Endothelial cell of umbilical vein (primary cell): ENCODE results near the gene RTCA. TPM values are rescaled to one million over a fixed set of nuclear protein-coding genes. Genes with fewer than 3 reads are reported as not detected.

Experiments
- BruUV-seq: library from RNA; stranded (reverse); fragments of 400-500 nt; replicated peaks from 2 replicates; lab custom pipeline; 2021; lab: Mats Ljungman, UMichigan
- CTCF ChIA-PET: fragments of 300-600, 350-600 bp; sonication (Branson Sonifier 250); formaldehyde crosslinking; loops from one replicate; lab custom pipeline; 2021; ENCODE audit warnings: antibody characterized with exemption, inconsistent platforms; lab: Charles Lee
- POLR2A ChIA-PET: fragments of 300-600, 350-600 bp; sonication (Branson Sonifier 250); formaldehyde crosslinking; loops from one replicate; lab custom pipeline; 2021; ENCODE audit warnings: antibody characterized with exemption, inconsistent platforms; lab: Charles Lee
- DNase-seq: peaks from one replicate; pipeline ENCODE4 v3.0.0-alpha.2; 2011; ENCODE audit warnings: low read depth, low spot score
- FAIRE-seq: peaks from 2 replicates; lab custom pipeline; 2011; peaks lifted over from hg19 to GRCh38; lab: Jason Lieb, UNC
- H2AFZ ChIP-seq: 2 replicates; pipeline ENCODE4 v1.6.0; 2012; ENCODE audit warnings: low read depth, low read length, control low read depth, inconsistent platforms
- H3K27ac ChIP-seq: 2 replicates; pipeline ENCODE4 v1.5.1; 2011; ENCODE audit warnings: low read depth, mild to moderate bottlenecking, control low read depth, low read length, moderate library complexity; ENCODE audit not compliant: insufficient read depth
- H3K27me3 ChIP-seq, 2 experiments: 2 replicates each; pipeline versions ENCODE4 v1.6.0 to v1.6.1; 2011; ENCODE audit warnings: low read length in 2 of 2, mixed read lengths in 1 of 2; ENCODE audit not compliant: control insufficient read depth in 2 of 2, insufficient read depth in 2 of 2
- H3K36me3 ChIP-seq, 2 experiments: 2 replicates in 1 of 2; 3 replicates in 1 of 2; pipeline ENCODE4 v1.5.1; 2011; ENCODE audit warnings: low read length in 2 of 2, mild to moderate bottlenecking in 1 of 2, moderate library complexity in 1 of 2; ENCODE audit not compliant: control insufficient read depth in 2 of 2, insufficient read depth in 2 of 2; ENCODE audit errors: extremely low read depth in 1 of 2
- H3K4me1 ChIP-seq: 3 replicates; pipeline ENCODE4 v1.5.1; 2011; ENCODE audit warnings: mild to moderate bottlenecking, low read length; ENCODE audit not compliant: control insufficient read depth, insufficient read depth; ENCODE audit errors: extremely low read depth
- H3K4me2 ChIP-seq: 2 replicates; pipeline ENCODE4 v1.6.1; 2011; ENCODE audit warnings: low read length, control low read depth, mixed read lengths; ENCODE audit not compliant: insufficient read depth
- H3K4me3 ChIP-seq, 3 experiments: fragments of 200-600 bp in 1 of 3; sonication (generic), shearing (Covaris generic) in 1 of 3; replicated peaks in 1 of 3; 2 replicates each; pipeline ENCODE4 v1.5.1; 2011 to 2016; ENCODE audit warnings: control low read depth in 3 of 3, low read length in 3 of 3, mild to moderate bottlenecking in 2 of 3, inconsistent platforms in 1 of 3, low read depth in 1 of 3, moderate library complexity in 1 of 3; ENCODE audit not compliant: insufficient read depth in 1 of 3
- H3K79me2 ChIP-seq: 2 replicates; pipeline ENCODE4 v1.6.0; 2012; ENCODE audit warnings: low read length, inconsistent platforms; ENCODE audit not compliant: control insufficient read depth, insufficient read depth
- H3K9ac ChIP-seq: replicated peaks from 2 replicates; pipeline ENCODE3; 2011; ENCODE audit warnings: low read length, control low read depth; ENCODE audit not compliant: insufficient read depth; ENCODE audit errors: extremely low read depth
- H3K9me1 ChIP-seq: replicated peaks from 3 replicates; pipeline ENCODE4 v1.6.0; 2011; ENCODE audit warnings: mild to moderate bottlenecking, low read length; ENCODE audit not compliant: control insufficient read depth, insufficient read depth; ENCODE audit errors: extremely low read depth
- H3K9me3 ChIP-seq: replicated peaks from 2 replicates; pipeline ENCODE4 v1.5.1; 2012; ENCODE audit warnings: low read length, inconsistent platforms; ENCODE audit not compliant: control insufficient read depth, insufficient read depth
- H4K20me1 ChIP-seq: replicated peaks from 2 replicates; pipeline ENCODE3; 2011; ENCODE audit warnings: mild to moderate bottlenecking, low read length; ENCODE audit not compliant: control insufficient read depth, insufficient read depth; ENCODE audit errors: extremely low read depth
- EZH2 ChIP-seq: IDR thresholded peaks from 2 replicates; pipeline ENCODE4 v1.6.1; 2012; ENCODE audit warnings: borderline replicate concordance, low read depth, mild to moderate bottlenecking, moderate library complexity, low read length, inconsistent platforms; ENCODE audit not compliant: severe bottlenecking
- FOS ChIP-seq: IDR thresholded peaks from 2 replicates; pipeline ENCODE4 v1.6.1; 2011; ENCODE audit warnings: mild to moderate bottlenecking, low read length, moderate library complexity, borderline replicate concordance; ENCODE audit not compliant: insufficient read depth
- GATA2 ChIP-seq: IDR thresholded peaks from 2 replicates; pipeline ENCODE4 v1.7.0; 2011; ENCODE audit warnings: low read depth, mild to moderate bottlenecking, moderate library complexity, mixed read lengths, low read length; ENCODE audit not compliant: insufficient read length, insufficient read depth
- JUN ChIP-seq: IDR thresholded peaks from 2 replicates; pipeline ENCODE4 v1.6.1; 2011; ENCODE audit warnings: borderline replicate concordance, low read depth; ENCODE audit not compliant: insufficient read length, insufficient read depth
- MYC ChIP-seq: IDR thresholded peaks from one replicate; pipeline ENCODE4 v1.6.1; 2011; ENCODE audit warnings: mild to moderate bottlenecking, low read depth, low read length
- POLR2A ChIP-seq: IDR thresholded peaks from 2 replicates; pipeline ENCODE4 v1.6.1; 2012; ENCODE audit warnings: low read depth, mild to moderate bottlenecking, control low read depth, low read length
- POLR2AphosphoS5 ChIP-seq: IDR thresholded peaks from 2 replicates; pipeline ENCODE4 v1.6.1; 2012; ENCODE audit warnings: low read depth, mild to moderate bottlenecking, control low read depth, low read length, moderate library complexity; ENCODE audit not compliant: insufficient read depth
- dilution Hi-C: fragments of 300-500 bp; cut with MboI; formaldehyde crosslinking; loops from one replicate; pipeline ENCODE4 v1.15.0; 2019; ENCODE audit warnings: low sequenced_read_pairs; ENCODE audit not compliant: extremely low pct_ligation_motif_present
- intact Hi-C: fragments of 100-400 bp; cut with micrococcal nuclease; formaldehyde crosslinking; loops from one replicate; pipeline ENCODE4 v1.10.0; 2022
- polyA plus RNA-seq, 4 experiments: library from polyadenylated mRNA; depleted of rRNA in 3 of 4; stranded (reverse) in 3 of 4; unstranded in 1 of 4; fragments of >200 nt; gene quantifications; 2 replicates each; pipeline versions ENCODE4 v1.2.1 to v1.2.3, GENCODE V29; 2011 to 2012; ENCODE audit warnings: missing spikeins in 1 of 4
- total RNA-seq: library from RNA; stranded (reverse); gene quantifications from 2 replicates; pipeline ENCODE4 v1.2.3, GENCODE V29; 2021
- TF ChIP-seq, protein P1 (sequence below), 2 donors: IDR thresholded peaks; 1 replicate in 1 of 2; 2 replicates in 1 of 2; pipeline ENCODE4 v1.5.1; 2011; ENCODE audit warnings: low read length in 2 of 2, mild to moderate bottlenecking in 2 of 2, moderate library complexity in 2 of 2, control low read depth in 1 of 2, inconsistent platforms in 1 of 2, low read depth in 1 of 2; ENCODE audit not compliant: insufficient read depth in 1 of 2; ENCODE audit errors: extremely low read depth in 1 of 2
- TF ChIP-seq, protein P2 (sequence below): IDR thresholded peaks from 2 replicates; pipeline ENCODE4 v1.6.1; 2011; ENCODE audit not compliant: insufficient read depth, insufficient read length

The RTCA gene
- total and polyA plus RNA-seq, 2 donors (not counting 3 experiments of a cell fraction or from before 2014, with no cell fraction given): 20.3 to 46.6 TPM

DNA sequence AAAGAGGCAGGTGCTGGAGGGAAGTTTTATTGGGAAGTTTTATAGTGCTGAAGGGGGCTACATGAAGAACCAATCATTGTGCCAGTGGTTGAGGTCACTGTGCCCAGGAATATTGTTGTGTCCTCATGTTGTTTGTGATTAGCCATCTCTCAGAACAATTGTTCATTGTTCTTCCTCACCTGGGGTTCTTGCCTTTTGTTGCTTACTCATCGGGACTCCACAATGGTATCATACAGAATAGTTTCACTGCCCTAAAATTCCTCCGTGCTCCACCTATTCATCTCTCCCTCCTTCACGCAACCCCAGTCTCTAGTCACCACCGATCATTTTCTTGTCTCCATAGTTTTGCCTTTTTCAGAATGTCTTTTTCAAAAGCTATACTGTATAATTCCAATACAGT lies 47.4 kb downstream of the RTCA start:
- Histone ChIP-seq H3K9me3 (no peaks in the 10 kb centered on the region), H3K4me3 (no peak overlapping the region), H3K4me1 (peaks cover 6% of the 10 kb centered on the region), H3K9ac (no peak overlapping the region), H2AFZ (no peak overlapping the region), H3K27ac (no peak overlapping the region), H4K20me1 (no peaks in the 10 kb centered on the region), H3K4me2 (no peak overlapping the region), H3K36me3 (no peaks in the 10 kb centered on the region), H3K79me2 (no peaks in the 10 kb centered on the region), H3K9me1 (no peaks in the 10 kb centered on the region), H3K27me3 (peaks cover 0 to 2% of the 10 kb centered on the region in 2 experiments)
- dilution Hi-C loops (no loop called here), intact Hi-C loops (no loop called here)
- TF ChIP-seq POLR2A (no peak), EZH2 (no peak), POLR2AphosphoS5 (no peak), MYC (no peak), GATA2 (no peak), FOS (no peak), JUN (no peak)
- TF ChIP-seq, protein P1, sequence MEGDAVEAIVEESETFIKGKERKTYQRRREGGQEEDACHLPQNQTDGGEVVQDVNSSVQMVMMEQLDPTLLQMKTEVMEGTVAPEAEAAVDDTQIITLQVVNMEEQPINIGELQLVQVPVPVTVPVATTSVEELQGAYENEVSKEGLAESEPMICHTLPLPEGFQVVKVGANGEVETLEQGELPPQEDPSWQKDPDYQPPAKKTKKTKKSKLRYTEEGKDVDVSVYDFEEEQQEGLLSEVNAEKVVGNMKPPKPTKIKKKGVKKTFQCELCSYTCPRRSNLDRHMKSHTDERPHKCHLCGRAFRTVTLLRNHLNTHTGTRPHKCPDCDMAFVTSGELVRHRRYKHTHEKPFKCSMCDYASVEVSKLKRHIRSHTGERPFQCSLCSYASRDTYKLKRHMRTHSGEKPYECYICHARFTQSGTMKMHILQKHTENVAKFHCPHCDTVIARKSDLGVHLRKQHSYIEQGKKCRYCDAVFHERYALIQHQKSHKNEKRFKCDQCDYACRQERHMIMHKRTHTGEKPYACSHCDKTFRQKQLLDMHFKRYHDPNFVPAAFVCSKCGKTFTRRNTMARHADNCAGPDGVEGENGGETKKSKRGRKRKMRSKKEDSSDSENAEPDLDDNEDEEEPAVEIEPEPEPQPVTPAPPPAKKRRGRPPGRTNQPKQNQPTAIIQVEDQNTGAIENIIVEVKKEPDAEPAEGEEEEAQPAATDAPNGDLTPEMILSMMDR (IDR thresholded peaks at IDR 0.05; ENCODE audit: extremely low read depth in 1 of 2, insufficient read depth in 1 of 2, low read depth in 1 of 2, low read length in 2 of 2): no peak
- TF ChIP-seq, protein P2, sequence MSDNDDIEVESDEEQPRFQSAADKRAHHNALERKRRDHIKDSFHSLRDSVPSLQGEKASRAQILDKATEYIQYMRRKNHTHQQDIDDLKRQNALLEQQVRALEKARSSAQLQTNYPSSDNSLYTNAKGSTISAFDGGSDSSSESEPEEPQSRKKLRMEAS: no peak
- ChIA-PET CTCF (no interaction called here), POLR2A (no interaction called here)
- no TSS peak for BruUV-seq
- FAIRE-seq (no peak), DNase-seq (no peak)
